Brain microvascular endothelial cell (primary cell): Measurements from ENCODE around the gene INHBC.

Experiments used
- DNase-seq: peaks from one replicate; pipeline ENCODE4 v3.0.0-alpha.2; 2020
- H3K27ac ChIP-seq: fragments of 250-450 bp; sonication (Bioruptor Pico); 2 replicates; pipeline ENCODE4 v1.5.1; 2020; ENCODE audit warnings: mild to moderate bottlenecking, moderate library complexity
- H3K27me3 ChIP-seq: fragments of 250-450 bp; sonication (Bioruptor Pico); replicated peaks from 2 replicates; pipeline ENCODE4 v1.5.1; 2020; ENCODE audit warnings: mild to moderate bottlenecking
- H3K36me3 ChIP-seq: fragments of 250-450 bp; sonication (Bioruptor Pico); replicated peaks from 2 replicates; pipeline ENCODE4 v1.5.1; 2020; ENCODE audit warnings: mild to moderate bottlenecking
- H3K4me3 ChIP-seq: 2 replicates; pipeline ENCODE4 v1.5.1; 2011; ENCODE audit warnings: low read depth, mild to moderate bottlenecking, control low read depth, low read length, moderate library complexity
- CTCF ChIP-seq: IDR thresholded peaks from 2 replicates; pipeline ENCODE4 v1.5.1; 2011; ENCODE audit warnings: low read depth, mild to moderate bottlenecking, moderate library complexity, low read length, control low read depth, inconsistent platforms; ENCODE audit errors: missing control alignments
- in situ Hi-C: cut with HindIII; loops from 2 replicates; pipeline ENCODE4 v1.10.0; 2017; ENCODE audit warnings: low sequenced_read_pairs, low pct_ligation_motif_present

INHBC gene

GRCh38 chr12:57444744-57445143 is 10.2 kb downstream of the INHBC start:
- Histone ChIP-seq H3K27ac (no peak overlapping the region), H3K36me3 (no peaks in the 10 kb centered on the region), H3K27me3 (no peaks in the 10 kb centered on the region), H3K4me3 (no peak overlapping the region)
- DNase-seq = no peak
- in situ Hi-C loops = no loop called here
- TF ChIP-seq CTCF = no peak

GRCh38 chr12:57446292-57446960 is 11.8 kb downstream of the INHBC start:
- no peak for TF ChIP-seq CTCF
- no peak overlapping the region for H3K27ac ChIP-seq
- in situ Hi-C loops = no loop called here

GRCh38 chr12:57448669-57449068 is 14.1 kb downstream of the INHBC start:
- H3K27ac ChIP-seq = no peak overlapping the region
- no peak overlapping the region for H3K4me3 ChIP-seq
- H3K27me3 ChIP-seq = no peaks in the 10 kb centered on the region
- DNase-seq = no peak
- TF ChIP-seq CTCF = no peak
- in situ Hi-C loops = no loop called here
- H3K36me3 ChIP-seq = no peaks in the 10 kb centered on the region

More at GRCh38 chr12:57446292-57446960, 11.8 kb downstream of the INHBC start:
- DNase-seq = no peak
- Histone ChIP-seq H3K36me3 (no peaks in the 10 kb centered on the region), H3K4me3 (no peak overlapping the region), H3K27me3 (no peaks in the 10 kb centered on the region)

- H3K36me3 ChIP-seq = no peaks in the 10 kb centered on the region
- TF ChIP-seq CTCF = no peak
- no peak for DNase-seq
- H3K27me3 ChIP-seq = no peaks in the 10 kb centered on the region
- in situ Hi-C loops = no loop called here
- no peak overlapping the region for H3K27ac ChIP-seq
- no peak overlapping the region for H3K4me3 ChIP-seq
Observed at GRCh38 chr12:57449375-57449774, 14.8 kb downstream of the INHBC start.

GRCh38 chr12:57450057-57450456 is 15.5 kb downstream of the INHBC start:
- in situ Hi-C loops = loop anchor here (5.0 kb wide), 1 partner anchor 138 kb away; no protein-coding TSS in a partner anchor
- Histone ChIP-seq H3K36me3 (no peaks in the 10 kb centered on the region), H3K27ac (no peak overlapping the region), H3K27me3 (no peaks in the 10 kb centered on the region), H3K4me3 (no peak overlapping the region)
- no peak for DNase-seq
- no peak for TF ChIP-seq CTCF
